HFF-Myc (cell line): ENCODE data around the gene LYPD6.

ENCODE experiments used
- DNase-seq: peaks from one replicate; pipeline ENCODE4 v3.0.0-alpha.2; 2011; ENCODE audit warnings: low read depth; ENCODE audit errors: extremely low read depth
- H3K4me3 ChIP-seq: replicated peaks from 2 replicates; pipeline ENCODE4 v1.5.1; 2011; ENCODE audit warnings: low read depth, mild to moderate bottlenecking, control low read depth, low read length
- CTCF ChIP-seq: IDR thresholded peaks from 2 replicates; pipeline ENCODE4 v1.5.1; 2012; ENCODE audit warnings: mild to moderate bottlenecking, low read depth, low read length, control low read depth; ENCODE audit errors: missing control alignments

LYPD6 gene

GRCh38 chr2:149360106-149360505 is 29.7 kb downstream of the LYPD6 start:
- no peak for DNase-seq
- H3K4me3 ChIP-seq, result no peak overlapping the region
- no peak for TF ChIP-seq CTCF

GRCh38 chr2:149363958-149364357 is 33.6 kb downstream of the LYPD6 start:
- no peak for DNase-seq
- no peak overlapping the region for H3K4me3 ChIP-seq
- no peak for TF ChIP-seq CTCF

GRCh38 chr2:149364839-149365238 is 34.5 kb downstream of the LYPD6 start:
- no peak for DNase-seq
- no peak overlapping the region for H3K4me3 ChIP-seq
- no peak for TF ChIP-seq CTCF

GRCh38 chr2:149365931-149366583 is 35.7 kb downstream of the LYPD6 start:
- H3K4me3 ChIP-seq, result no peak overlapping the region
- no peak for TF ChIP-seq CTCF
- no peak for DNase-seq

GRCh38 chr2:149370061-149370775 is 39.8 kb downstream of the LYPD6 start:
- H3K4me3 ChIP-seq, result no peak overlapping the region
- DNase-seq, result no peak
- TF ChIP-seq CTCF, result no peak

- no peak overlapping the region for H3K4me3 ChIP-seq
- no peak for TF ChIP-seq CTCF
- DNase-seq, result no peak
Observed at GRCh38 chr2:149371476-149371875, 41.1 kb downstream of the LYPD6 start.
